Measurements from ENCODE around the gene ITPR3. TPM values are rescaled to one million over a fixed set of nuclear protein-coding genes. Genes with fewer than 3 reads are reported as not detected.

ITPR3 gene
- total and polyA plus RNA-seq, 2 donors (not counting 3 experiments of a cell fraction or from before 2014, with no cell fraction given), result 28.8 to 52.2 TPM

- Histone ChIP-seq H3K4me1 (ENCODE audit: control insufficient read depth, extremely low read depth, insufficient read depth, low read length) (peaks cover 26% of the 10 kb centered on the region), H3K9me3 (replicated peaks; ENCODE audit: control insufficient read depth, insufficient read depth, low read length) (no peaks in the 10 kb centered on the region), H3K9ac (replicated peaks; ENCODE audit: extremely low read depth, insufficient read depth, low read length) (peak overlapping the region; percentile 28), H3K27me3 (ENCODE audit: control insufficient read depth in 2 of 2, insufficient read depth in 2 of 2, low read length in 2 of 2) (no peaks in the 10 kb centered on the region), H3K9me1 (replicated peaks; ENCODE audit: control insufficient read depth, extremely low read depth, insufficient read depth, low read length) (no peaks in the 10 kb centered on the region), H3K4me2 (ENCODE audit: insufficient read depth, low read length) (no peak overlapping the region), H3K4me3 (replicated peaks in 1 of 3; ENCODE audit: insufficient read depth in 1 of 3, low read depth in 1 of 3, low read length in 3 of 3) (no peak overlapping the region), H3K27ac (ENCODE audit: insufficient read depth, low read depth, low read length) (peak overlapping the region; percentile 73), H2AFZ (ENCODE audit: low read depth, low read length) (peak overlapping the region; percentile 53), H3K79me2 (ENCODE audit: control insufficient read depth, insufficient read depth, low read length) (no peaks in the 10 kb centered on the region), H4K20me1 (replicated peaks; ENCODE audit: control insufficient read depth, extremely low read depth, insufficient read depth, low read length) (no peaks in the 10 kb centered on the region), H3K36me3 (ENCODE audit: control insufficient read depth in 2 of 2, extremely low read depth in 1 of 2, insufficient read depth in 2 of 2, low read length in 2 of 2) (no peaks in the 10 kb centered on the region)
- TF ChIP-seq POLR2A (IDR thresholded peaks at IDR 0.05; ENCODE audit: low read depth, low read length), result no peak
- no peak for TF ChIP-seq CTCF (IDR thresholded peaks at IDR 0.05; ENCODE audit: extremely low read depth in 1 of 2, insufficient read depth in 1 of 2, low read depth in 1 of 2, low read length in 2 of 2)
- TF ChIP-seq MYC (IDR thresholded peaks at IDR 0.05; ENCODE audit: low read depth, low read length), result no peak
- no peak for TF ChIP-seq POLR2AphosphoS5 (IDR thresholded peaks at IDR 0.05; ENCODE audit: insufficient read depth, low read depth, low read length)
- TF ChIP-seq FOS (IDR thresholded peaks at IDR 0.05; ENCODE audit: borderline replicate concordance, insufficient read depth, low read length), result no peak
- no peak for TF ChIP-seq EZH2 (IDR thresholded peaks at IDR 0.05; ENCODE audit: borderline replicate concordance, low read depth, low read length, severe bottlenecking)
- TF ChIP-seq, protein P1, sequence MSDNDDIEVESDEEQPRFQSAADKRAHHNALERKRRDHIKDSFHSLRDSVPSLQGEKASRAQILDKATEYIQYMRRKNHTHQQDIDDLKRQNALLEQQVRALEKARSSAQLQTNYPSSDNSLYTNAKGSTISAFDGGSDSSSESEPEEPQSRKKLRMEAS (IDR thresholded peaks at IDR 0.05; ENCODE audit: insufficient read depth, insufficient read length), result no peak
- DNase-seq (ENCODE audit: low read depth, low spot score) (no peak), FAIRE-seq (no peak)
- dilution Hi-C loops (cut with MboI; ENCODE audit: extremely low pct_ligation_motif_present, low sequenced_read_pairs), result no loop called here
- intact Hi-C loops (cut with micrococcal nuclease), result loop anchor here (1.0 kb wide), 3 partner anchors 31 to 83 kb away; partner anchors contain the start of gene ITPR3
- CTCF ChIA-PET, result interaction anchor here (0.6 to 7.0 kb wide), 35 partner anchors 8 to 438 kb away, joined by 3 to 97 read pairs (median 6); partner anchors contain the start of genes BAK1, ITPR3 and UQCC2
- BruUV-seq (replicated peaks), result no TSS peak
- POLR2A ChIA-PET, result interaction anchor here (1.1 to 1.2 kb wide), 2 partner anchors 11 to 110 kb away, joined by 4 to 5 read pairs; partner anchors contain the start of gene BAK1
Observed at GRCh38 chr6:33590531-33591198, 30.5 kb upstream of the ITPR3 start.

All from endothelial cell of umbilical vein (primary cell).